AG09309 (cell line): ENCODE data around the gene CASP8AP2.
A peak's percentile ranks its signal among the peaks of the same experiment; 100 is the strongest.
"Not testable (repeated sequence)": the region's sequence is repeated elsewhere in the genome, so short reads cannot be mapped to it uniquely, and the experiment has no call there.

Experiments used
- DNase-seq: peaks from one replicate; pipeline ENCODE4 v3.0.0-alpha.2; 2010; ENCODE audit warnings: low read depth
- H3K4me3 ChIP-seq: 2 replicates; pipeline ENCODE4 v1.5.1; 2011; ENCODE audit warnings: mild to moderate bottlenecking, low read depth, low read length, moderate library complexity; ENCODE audit not compliant: control insufficient read depth
- TF ChIP-seq, protein P1 (sequence below): IDR thresholded peaks from 2 replicates; pipeline ENCODE4 v1.5.1; 2011; ENCODE audit warnings: mild to moderate bottlenecking, low read depth, low read length, inconsistent platforms; ENCODE audit not compliant: insufficient read depth, control insufficient read depth; ENCODE audit errors: missing control alignments

The CASP8AP2 gene

DNA sequence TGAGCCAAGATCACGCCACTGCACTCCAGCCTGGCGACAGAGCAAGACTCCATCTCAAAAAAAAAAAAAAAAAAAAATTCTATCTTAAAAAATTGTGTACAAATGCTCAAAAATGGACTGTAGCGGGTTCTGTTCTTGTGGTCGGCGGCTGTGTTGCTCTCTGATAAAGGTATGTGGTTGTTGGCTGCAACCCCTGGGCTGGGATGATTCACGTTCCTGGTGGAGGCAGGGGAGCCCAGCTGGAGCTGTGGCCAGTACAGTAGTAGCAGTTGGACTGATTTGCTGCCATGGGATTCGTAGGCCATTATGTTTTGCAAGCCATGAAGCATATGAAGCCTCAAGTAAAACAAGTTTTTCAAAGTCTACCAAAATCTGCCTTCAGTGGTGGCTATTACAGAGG, 32.4 kb upstream of the CASP8AP2 start:
- DNase-seq: peak; percentile 72
- TF ChIP-seq, protein P1, sequence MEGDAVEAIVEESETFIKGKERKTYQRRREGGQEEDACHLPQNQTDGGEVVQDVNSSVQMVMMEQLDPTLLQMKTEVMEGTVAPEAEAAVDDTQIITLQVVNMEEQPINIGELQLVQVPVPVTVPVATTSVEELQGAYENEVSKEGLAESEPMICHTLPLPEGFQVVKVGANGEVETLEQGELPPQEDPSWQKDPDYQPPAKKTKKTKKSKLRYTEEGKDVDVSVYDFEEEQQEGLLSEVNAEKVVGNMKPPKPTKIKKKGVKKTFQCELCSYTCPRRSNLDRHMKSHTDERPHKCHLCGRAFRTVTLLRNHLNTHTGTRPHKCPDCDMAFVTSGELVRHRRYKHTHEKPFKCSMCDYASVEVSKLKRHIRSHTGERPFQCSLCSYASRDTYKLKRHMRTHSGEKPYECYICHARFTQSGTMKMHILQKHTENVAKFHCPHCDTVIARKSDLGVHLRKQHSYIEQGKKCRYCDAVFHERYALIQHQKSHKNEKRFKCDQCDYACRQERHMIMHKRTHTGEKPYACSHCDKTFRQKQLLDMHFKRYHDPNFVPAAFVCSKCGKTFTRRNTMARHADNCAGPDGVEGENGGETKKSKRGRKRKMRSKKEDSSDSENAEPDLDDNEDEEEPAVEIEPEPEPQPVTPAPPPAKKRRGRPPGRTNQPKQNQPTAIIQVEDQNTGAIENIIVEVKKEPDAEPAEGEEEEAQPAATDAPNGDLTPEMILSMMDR: no peak
- H3K4me3 ChIP-seq: no peak overlapping the region

DNA sequence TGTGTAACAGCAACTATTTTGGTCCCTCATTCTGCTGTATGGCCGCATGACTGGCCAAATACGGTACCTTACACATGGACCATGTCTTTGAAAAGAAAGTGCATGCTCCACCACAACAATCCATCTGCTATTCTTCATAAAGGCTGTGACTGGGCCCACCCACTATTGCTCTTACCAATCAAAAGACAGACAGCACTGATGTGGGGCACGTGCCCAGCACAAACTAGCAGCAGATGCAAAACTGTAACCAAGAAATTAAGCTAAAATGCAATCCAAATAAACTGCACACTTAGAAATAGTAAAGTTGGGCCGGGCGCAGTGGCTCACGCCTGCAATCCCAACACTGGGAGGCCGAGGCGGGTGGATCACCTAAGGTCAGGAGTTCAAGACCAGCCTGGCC, 30.6 kb upstream of the CASP8AP2 start:
- TF ChIP-seq, protein P1: no peak
- DNase-seq: no peak
- no peak overlapping the region for H3K4me3 ChIP-seq

DNA sequence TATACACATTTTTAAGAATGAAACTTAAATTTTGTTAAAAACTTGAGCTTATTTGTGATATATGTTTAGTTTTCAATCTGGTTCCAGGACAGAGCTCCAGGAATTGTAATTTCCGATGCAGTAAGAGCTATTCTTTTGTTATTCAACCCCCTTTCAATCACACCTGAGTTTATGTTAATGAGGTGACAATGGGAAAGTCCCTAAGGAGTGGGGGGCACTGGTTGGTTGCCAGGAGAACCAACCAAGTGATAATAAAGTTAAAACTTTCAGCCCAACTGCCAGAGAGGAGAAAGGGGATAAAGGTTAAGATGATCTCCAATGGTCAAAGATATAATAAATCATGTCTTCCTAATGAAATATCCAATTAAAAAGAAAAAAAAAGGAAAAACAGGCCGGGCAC, 29.9 kb upstream of the CASP8AP2 start:
- TF ChIP-seq, protein P1: no peak
- no peak overlapping the region for H3K4me3 ChIP-seq

DNA sequence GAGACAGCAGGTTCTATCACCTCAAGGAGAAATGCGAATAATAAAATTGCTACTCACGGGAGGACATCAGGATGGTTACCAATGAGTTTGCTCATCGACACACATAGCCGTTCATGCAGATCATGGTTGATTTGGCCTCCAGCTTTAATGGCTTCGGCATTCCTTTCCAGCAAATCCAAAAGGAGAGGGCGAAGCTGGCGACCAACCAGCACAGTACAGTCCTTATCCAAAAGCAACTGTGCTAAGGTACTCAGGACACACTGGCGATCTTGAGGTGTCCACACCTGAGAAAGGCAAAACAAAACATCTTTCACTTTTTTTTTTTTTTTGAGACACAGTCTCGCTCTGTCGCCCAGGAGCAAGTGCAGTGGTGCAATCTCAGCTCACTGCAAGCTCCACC, 26.4 kb upstream of the CASP8AP2 start:
- DNase-seq: no peak
- H3K4me3 ChIP-seq: no peak overlapping the region
- TF ChIP-seq, protein P1: no peak

More for the DNA sequence above, 29.9 kb upstream of the CASP8AP2 start:
- DNase-seq: no peak

DNA sequence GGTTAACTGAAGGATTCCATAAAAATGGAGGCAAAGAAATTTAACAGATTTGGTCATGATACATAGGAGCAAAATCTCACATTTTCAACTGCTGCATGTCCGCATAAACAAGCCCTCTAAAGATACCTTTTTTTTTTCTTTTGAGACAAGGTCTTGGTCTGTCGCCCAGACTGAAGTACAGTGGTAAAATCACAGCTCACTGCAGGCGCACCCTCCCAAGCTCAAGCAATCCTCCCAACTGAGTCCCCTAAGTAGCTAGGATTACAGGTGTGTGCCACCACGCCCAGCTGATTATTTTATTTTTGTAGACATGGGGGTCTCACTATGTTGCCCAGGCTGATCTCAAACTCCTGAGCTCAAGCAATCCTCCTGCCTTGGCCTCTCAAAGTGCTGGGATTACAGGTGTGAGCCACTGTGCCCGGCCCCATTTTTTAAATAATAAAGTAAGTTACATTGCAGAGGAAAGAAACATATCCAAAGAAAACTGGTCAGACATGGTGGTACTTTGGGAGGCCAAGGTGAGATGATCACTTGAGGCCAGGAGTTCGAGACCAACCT, 23.8 kb upstream of the CASP8AP2 start:
- no peak overlapping the region for H3K4me3 ChIP-seq
- TF ChIP-seq, protein P1: no peak
- no peak for DNase-seq

DNA sequence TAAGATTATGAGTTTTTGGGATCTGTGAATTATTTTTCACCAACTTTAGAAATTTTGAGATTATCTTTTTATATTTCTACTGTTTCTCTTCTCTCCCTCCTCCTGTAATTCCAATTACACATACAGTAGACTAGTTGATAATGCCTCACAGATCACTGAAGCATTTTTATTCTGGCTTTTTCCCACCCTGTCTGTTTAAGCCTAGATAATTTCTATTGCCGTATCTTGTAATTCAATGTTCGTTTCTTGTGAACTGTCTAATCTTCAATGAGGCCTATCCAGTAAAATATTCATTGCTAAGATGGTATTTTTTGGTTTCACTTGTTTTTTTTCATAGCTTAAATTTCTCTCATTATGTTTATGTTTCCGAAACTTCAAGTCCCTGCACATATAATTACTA, 22.1 kb upstream of the CASP8AP2 start:
- TF ChIP-seq, protein P1: no peak
- H3K4me3 ChIP-seq: no peak overlapping the region
- DNase-seq: no peak

DNA sequence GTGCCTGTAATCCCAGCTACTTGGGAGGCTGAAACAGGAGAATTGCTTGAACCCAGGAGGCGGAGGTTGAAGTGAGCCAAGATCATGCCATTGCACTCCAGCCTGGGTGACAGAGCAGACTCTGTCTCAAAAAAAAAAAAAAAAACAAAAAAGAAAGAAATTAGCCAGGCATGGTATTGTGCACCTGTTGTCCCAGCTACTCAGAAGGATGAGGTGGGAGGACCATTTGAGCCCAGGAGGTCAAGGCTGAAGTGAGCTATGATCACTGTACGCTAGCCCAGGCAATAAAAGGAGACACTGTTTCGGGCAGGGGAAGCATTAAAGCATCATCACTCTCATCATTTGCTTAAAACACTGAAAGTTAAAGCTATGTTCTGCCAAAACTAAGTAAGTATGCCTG, 16.3 kb upstream of the CASP8AP2 start:
- H3K4me3 ChIP-seq, DNase-seq: not testable (repeated sequence)
